Amniotic epithelial cell (primary cell): ENCODE measurements around the gene FABP7.

Experiments used
- DNase-seq: peaks from one replicate; pipeline ENCODE4 v3.0.0-alpha.2; 2010; ENCODE audit warnings: low read depth

The FABP7 gene

GRCh38 chr6:122798099-122798641 lies 18.7 kb downstream of the FABP7 start:
- peak; percentile 82 for DNase-seq

GRCh38 chr6:122799140-122799745 lies 19.7 kb downstream of the FABP7 start:
- no peak for DNase-seq

GRCh38 chr6:122799916-122800686 lies 20.6 kb downstream of the FABP7 start:
- peak; percentile 68 for DNase-seq

GRCh38 chr6:122800906-122801305 lies 21.4 kb downstream of the FABP7 start:
- no peak for DNase-seq

- DNase-seq, result no peak
Observed at GRCh38 chr6:122801397-122801796, 21.9 kb downstream of the FABP7 start.

- peak; percentile 96 for DNase-seq
Observed at GRCh38 chr6:122803171-122803661, 23.7 kb downstream of the FABP7 start.

- peak; percentile 55 for DNase-seq
Observed at GRCh38 chr6:122804962-122805485, 25.5 kb downstream of the FABP7 start.

- DNase-seq, result peak; percentile 87
Observed at GRCh38 chr6:122806291-122806690, 26.8 kb downstream of the FABP7 start.

GRCh38 chr6:122808121-122808885 lies 28.8 kb downstream of the FABP7 start:
- DNase-seq, result no peak

- no peak for DNase-seq
Observed at GRCh38 chr6:122809001-122809400, 29.5 kb downstream of the FABP7 start.

- no peak for DNase-seq
Observed at GRCh38 chr6:122809691-122810090, 30.2 kb downstream of the FABP7 start.

GRCh38 chr6:122810189-122810588 lies 30.7 kb downstream of the FABP7 start:
- DNase-seq, result no peak

- DNase-seq, result no peak
Observed at GRCh38 chr6:122817358-122817757, 37.8 kb downstream of the FABP7 start.

- DNase-seq, result no peak
Observed at GRCh38 chr6:122817766-122818165, 38.2 kb downstream of the FABP7 start.

- no peak for DNase-seq
Observed at GRCh38 chr6:122818866-122819265, 39.4 kb downstream of the FABP7 start.

- no peak for DNase-seq
Observed at GRCh38 chr6:122821095-122821494, 41.6 kb downstream of the FABP7 start.

- DNase-seq, result no peak
Observed at GRCh38 chr6:122825163-122825562, 45.6 kb downstream of the FABP7 start.

GRCh38 chr6:122829456-122829855 lies 49.9 kb downstream of the FABP7 start:
- DNase-seq, result no peak

GRCh38 chr6:122831511-122831910 lies 52.0 kb downstream of the FABP7 start:
- DNase-seq, result no peak

GRCh38 chr6:122832459-122832858 lies 52.9 kb downstream of the FABP7 start:
- DNase-seq, result no peak

GRCh38 chr6:122833021-122833491 lies 53.5 kb downstream of the FABP7 start:
- DNase-seq, result no peak
